ENCODE results near the gene BBX. TPM values are rescaled to one million over a fixed set of nuclear protein-coding genes. Genes with fewer than 3 reads are reported as not detected.
A peak's percentile ranks its signal among the peaks of the same experiment; 100 is the strongest.

BBX gene
- total RNA-seq, 2 donors from 2014 or later = 94.7 to 226 TPM

- TF ChIP-seq CTCF (IDR thresholded peaks at IDR 0.05) (no peak), POLR2AphosphoS5 (IDR thresholded peaks at IDR 0.05) (no peak), POLR2A (IDR thresholded peaks at IDR 0.05) (no peak)
- 66% methylated on average over 3 of the region's 3 CpGs for WGBS
Measured at GRCh38 chr3:107739227-107739626, 216.5 kb downstream of the BBX start.

GRCh38 chr3:107740992-107741896, 218.5 kb downstream of the BBX start:
- intact Hi-C loops (cut with DNase I) = loop anchor here (5.0 kb wide), 2 partner anchors 169 to 499 kb away; no protein-coding TSS in a partner anchor
- Histone ChIP-seq H3K4me1 (replicated peaks) (no peaks in the 10 kb centered on the region), H3K9me3 (no peaks in the 10 kb centered on the region), H3K27me3 (replicated peaks; ENCODE audit: insufficient read depth) (no peaks in the 10 kb centered on the region), H3K36me3 (no peaks in the 10 kb centered on the region), H3K27ac (no peak overlapping the region), H3K4me3 (no peak overlapping the region)
- DNase-seq (ENCODE audit: low spot score) = no peak
- TF ChIP-seq CTCF (IDR thresholded peaks at IDR 0.05) = peak in 3 of 4 experiments; percentile 35 to 67 (median 65)
- no peak for TF ChIP-seq POLR2A (IDR thresholded peaks at IDR 0.05)
- WGBS = 42% methylated on average over 6 of the region's 6 CpGs

More at GRCh38 chr3:107739227-107739626, 216.5 kb downstream of the BBX start:
- no peak overlapping the region for H3K27ac ChIP-seq
- intact Hi-C loops (cut with DNase I) = loop anchor here (5.0 kb wide), 1 partner anchor 62 kb away; no protein-coding TSS in a partner anchor
- no peak overlapping the region for H3K4me3 ChIP-seq
- H3K9me3 ChIP-seq = no peaks in the 10 kb centered on the region
- no peaks in the 10 kb centered on the region for H3K4me1 ChIP-seq (replicated peaks)
- no peak for DNase-seq (ENCODE audit: low spot score)
- no peaks in the 10 kb centered on the region for H3K27me3 ChIP-seq (replicated peaks; ENCODE audit: insufficient read depth)
- H3K36me3 ChIP-seq = no peaks in the 10 kb centered on the region

- DNase-seq (ENCODE audit: low spot score) = no peak
- Histone ChIP-seq H3K4me3 (no peak overlapping the region), H3K9me3 (no peaks in the 10 kb centered on the region), H3K36me3 (no peaks in the 10 kb centered on the region), H3K4me1 (replicated peaks) (no peaks in the 10 kb centered on the region), H3K27ac (no peak overlapping the region), H3K27me3 (replicated peaks; ENCODE audit: insufficient read depth) (no peaks in the 10 kb centered on the region)
- TF ChIP-seq POLR2AphosphoS5 (IDR thresholded peaks at IDR 0.05) = no peak
- TF ChIP-seq CTCF (IDR thresholded peaks at IDR 0.05) = no peak
- no peak for TF ChIP-seq POLR2A (IDR thresholded peaks at IDR 0.05)
- intact Hi-C loops (cut with DNase I) = no loop called here
- 95% methylated on average over 4 of the region's 4 CpGs for WGBS
Measured at GRCh38 chr3:107745354-107745753, 222.6 kb downstream of the BBX start.

GRCh38 chr3:107752202-107752990, 229.6 kb downstream of the BBX start:
- H3K4me3 ChIP-seq = no peak overlapping the region
- no peak overlapping the region for H3K27ac ChIP-seq
- WGBS = 83% methylated on average over 3 of the region's 3 CpGs
- no peaks in the 10 kb centered on the region for H3K36me3 ChIP-seq
- H3K9me3 ChIP-seq = no peaks in the 10 kb centered on the region
- intact Hi-C loops (cut with DNase I) = no loop called here
- H3K4me1 ChIP-seq (replicated peaks) = no peaks in the 10 kb centered on the region
- H3K27me3 ChIP-seq (replicated peaks; ENCODE audit: insufficient read depth) = no peaks in the 10 kb centered on the region
- TF ChIP-seq POLR2AphosphoS5 (IDR thresholded peaks at IDR 0.05) (no peak), POLR2A (IDR thresholded peaks at IDR 0.05) (no peak), CTCF (IDR thresholded peaks at IDR 0.05) (peak in 1 of 4 experiments; percentile 29)
- no peak for DNase-seq (ENCODE audit: low spot score)
